HCT116 (cell line): ENCODE results near the gene MED10. TPM values are rescaled to one million over a fixed set of nuclear protein-coding genes. Genes with fewer than 3 reads are reported as not detected.

Experiments
- ATAC-seq: fragments of 200-7000 bp; cut with Tn5 transposase; 2 replicates; pipeline ENCODE4 v1.9.1; 2020; ENCODE audit warnings: mild to moderate bottlenecking, moderate library complexity
- BruUV-seq: library from RNA; stranded (reverse); fragments of 400-500 nt; replicated peaks from 2 replicates; lab custom pipeline; 2021; lab: Mats Ljungman, UMichigan
- CTCF ChIA-PET: fragments of 300-600 bp; sonication (Branson Sonifier 250); formaldehyde crosslinking; loops from one replicate; lab custom pipeline; 2021; ENCODE audit warnings: antibody characterized with exemption; lab: Charles Lee
- POLR2A ChIA-PET: fragments of 300-600, 350-600 bp; sonication (Branson Sonifier 250); formaldehyde crosslinking; loops from one replicate; lab custom pipeline; 2021; ENCODE audit warnings: antibody characterized with exemption; lab: Charles Lee
- RAD21 ChIA-PET, 2 experiments: fragments of 300-600 bp; sonication (Branson Sonifier 250); formaldehyde crosslinking; loops; one replicate each; lab custom pipeline; 2023; ENCODE audit warnings: low total read pairs in 2 of 2; ENCODE audit not compliant: uncharacterized antibody in 2 of 2, unreplicated experiment in 2 of 2, low non-redundant PET in 1 of 2; lab: Charles Lee
- DNase-seq: peaks from one replicate; pipeline ENCODE4 v3.0.0-alpha.2; 2010; ENCODE audit warnings: low read depth, low spot score
- H2AFZ ChIP-seq: fragments of 200-600 bp; shearing (Covaris generic), sonication (generic); 2 replicates; pipeline ENCODE4 v1.6.1; 2017; ENCODE audit warnings: low read depth, mixed run types, mixed read lengths, antibody characterized with exemption, low read length; ENCODE audit not compliant: poor library complexity, severe bottlenecking
- H3K27ac ChIP-seq: 2 replicates; pipeline ENCODE4 v1.5.1; 2012; ENCODE audit warnings: low read depth, low read length
- H3K27me3 ChIP-seq: fragments of 200-600 bp; sonication (generic); 2 replicates; pipeline ENCODE4 v1.6.1; 2016; ENCODE audit warnings: mixed run types, low read length, mixed read lengths; ENCODE audit not compliant: insufficient read depth
- H3K36me3 ChIP-seq, 2 experiments: fragments of 200-500 bp in 1 of 2; fragments of 200-600 bp in 1 of 2; sonication (Bioruptor generic) in 1 of 2; sonication (generic) in 1 of 2; 2 replicates each; pipeline versions ENCODE4 v1.5.1 to v1.6.1; 2014 to 2016; ENCODE audit warnings: low read length in 2 of 2, inconsistent platforms in 1 of 2, mixed read lengths in 1 of 2, mixed run types in 1 of 2; ENCODE audit not compliant: insufficient read depth in 2 of 2, control insufficient read depth in 1 of 2
- H3K4me1 ChIP-seq, 2 experiments: fragments of 200-600 bp in 1 of 2; sonication (generic) in 1 of 2; 2 replicates each; pipeline versions ENCODE4 v1.5.1 to v1.6.1; 2012 to 2017; ENCODE audit warnings: low read length in 2 of 2, inconsistent platforms in 1 of 2, mild to moderate bottlenecking in 1 of 2, mixed read lengths in 1 of 2, mixed run types in 1 of 2, moderate library complexity in 1 of 2; ENCODE audit not compliant: insufficient read depth in 2 of 2, control insufficient read depth in 1 of 2
- H3K4me2 ChIP-seq: fragments of 200-600 bp; sonication (generic); 2 replicates; pipeline ENCODE4 v1.6.1; 2017; ENCODE audit warnings: mixed run types, low read length, mixed read lengths
- H3K4me3 ChIP-seq, 2 experiments: fragments of 200-600 bp in 1 of 2; sonication (generic) in 1 of 2; replicated peaks in 1 of 2; 2 replicates each; pipeline ENCODE4 v1.5.1; 2011 to 2016; ENCODE audit warnings: low read length in 2 of 2, control low read depth in 1 of 2, low read depth in 1 of 2, mild to moderate bottlenecking in 1 of 2, mixed read lengths in 1 of 2, mixed run types in 1 of 2
- H3K79me2 ChIP-seq: fragments of 200-600 bp; sonication (generic); 2 replicates; pipeline ENCODE4 v1.6.1; 2017; ENCODE audit warnings: mild to moderate bottlenecking, mixed run types, low read length, moderate library complexity, mixed read lengths; ENCODE audit not compliant: insufficient read depth
- H3K9ac ChIP-seq: fragments of 200-600 bp; sonication (generic); 2 replicates; pipeline ENCODE4 v1.6.1; 2016; ENCODE audit warnings: low read length, mixed read lengths
- H3K9me2 ChIP-seq: fragments of 200-600 bp; sonication (generic), shearing (Covaris generic); 2 replicates; pipeline ENCODE4 v1.6.1; 2017; ENCODE audit warnings: mixed run types, mild to moderate bottlenecking, moderate library complexity; ENCODE audit not compliant: insufficient read depth
- H3K9me3 ChIP-seq, 2 experiments: fragments of 200-500 bp in 1 of 2; fragments of 200-600 bp in 1 of 2; sonication (Bioruptor generic) in 1 of 2; sonication (generic) in 1 of 2; 2 replicates each; pipeline ENCODE4 v1.6.1; 2014 to 2017; ENCODE audit warnings: low read length in 2 of 2, mixed read lengths in 2 of 2, inconsistent platforms in 1 of 2, low read depth in 1 of 2, mild to moderate bottlenecking in 1 of 2, mixed run types in 1 of 2, moderate library complexity in 1 of 2; ENCODE audit not compliant: control insufficient read depth in 1 of 2, insufficient read depth in 1 of 2
- H4K20me1 ChIP-seq: fragments of 200-600 bp; sonication (generic), shearing (Covaris generic); 2 replicates; pipeline ENCODE4 v1.6.1; 2017; ENCODE audit warnings: mixed run types, mild to moderate bottlenecking, moderate library complexity; ENCODE audit not compliant: insufficient read depth
- CBX3 ChIP-seq: IDR thresholded peaks from 2 replicates; pipeline ENCODE4 v1.6.1; 2012; ENCODE audit warnings: low read depth
- CEBPB ChIP-seq: IDR thresholded peaks from 2 replicates; pipeline ENCODE4 v1.6.1; 2012; ENCODE audit warnings: low read depth
- EZH2 ChIP-seq: fragments of 200-600 bp; sonication (generic); IDR thresholded peaks from 2 replicates; pipeline ENCODE4 v1.6.1; 2017; ENCODE audit warnings: antibody characterized with exemption, mixed run types
- EZH2phosphoT487 ChIP-seq: fragments of 200-600 bp; IDR thresholded peaks from 2 replicates; pipeline ENCODE4 v1.6.1; 2018; ENCODE audit warnings: antibody characterized with exemption, borderline replicate concordance
- JUND ChIP-seq: IDR thresholded peaks from 2 replicates; pipeline ENCODE4 v1.6.1; 2012
- POLR2A ChIP-seq: IDR thresholded peaks from 2 replicates; pipeline ENCODE4 v1.7.0; 2011; ENCODE audit warnings: borderline replicate concordance; ENCODE audit not compliant: insufficient read depth, insufficient read length; ENCODE audit errors: extremely low read depth
- POLR2AphosphoS5 ChIP-seq: IDR thresholded peaks from 2 replicates; pipeline ENCODE4 v1.6.1; 2011; ENCODE audit warnings: mild to moderate bottlenecking, low read depth, low read length, moderate library complexity
- RAD21 ChIP-seq: IDR thresholded peaks from 2 replicates; pipeline ENCODE4 v1.6.1; 2012; ENCODE audit warnings: low read depth, mild to moderate bottlenecking
- SIN3A ChIP-seq: IDR thresholded peaks from 2 replicates; pipeline ENCODE4 v1.6.1; 2012; ENCODE audit warnings: low read depth
- ZFX ChIP-seq: fragments of 450-650 bp; IDR thresholded peaks from 2 replicates; pipeline ENCODE4 v1.6.1; 2017
- ZNF274 ChIP-seq: fragments of 200-500 bp; sonication (Bioruptor generic); IDR thresholded peaks from 2 replicates; pipeline ENCODE4 v1.6.1; 2014; ENCODE audit warnings: mild to moderate bottlenecking, low read depth, low read length, inconsistent platforms
- intact Hi-C: fragments of 100-400 bp; cut with micrococcal nuclease; formaldehyde crosslinking; loops from 2 replicates; pipeline ENCODE4 v1.10.0; 2022
- total RNA-seq: library from RNA; stranded (reverse); gene quantifications from one replicate; pipeline ENCODE4 v1.2.1, GENCODE V29; 2021; ENCODE audit not compliant: unreplicated experiment
- TF ChIP-seq, protein P1 (sequence below): IDR thresholded peaks from 2 replicates; pipeline ENCODE4 v1.6.1; 2012; ENCODE audit warnings: low read depth
- TF ChIP-seq, protein P2 (sequence below): IDR thresholded peaks from 2 replicates; pipeline ENCODE4 v1.6.1; 2012
- TF ChIP-seq, protein P3 (sequence below): IDR thresholded peaks from 2 replicates; pipeline ENCODE4 v1.6.1; 2012

Gene MED10
- total RNA-seq, 1 experiment from 2014 or later, result 35.0 TPM

DNA sequence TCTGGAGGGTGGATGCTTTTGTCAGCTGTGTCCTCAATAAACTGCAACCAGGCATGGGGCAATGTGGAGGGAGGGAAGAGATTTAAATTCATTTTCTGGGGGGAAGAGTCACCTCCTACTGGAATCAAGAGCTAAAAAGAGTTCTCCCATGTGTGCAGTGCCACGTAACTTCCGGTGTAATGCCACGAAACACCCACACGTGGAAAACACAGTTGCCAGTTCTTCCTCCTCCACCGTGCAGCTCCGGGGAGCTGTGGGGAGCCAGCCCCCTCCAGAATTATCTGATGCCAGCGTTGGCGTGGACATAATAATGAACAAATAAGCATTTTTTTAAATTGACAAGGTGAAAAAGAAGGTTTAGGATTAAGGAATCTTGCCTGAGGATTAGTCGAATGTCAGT lies 32.1 kb upstream of the MED10 start (continued):
- TF ChIP-seq, protein P1, sequence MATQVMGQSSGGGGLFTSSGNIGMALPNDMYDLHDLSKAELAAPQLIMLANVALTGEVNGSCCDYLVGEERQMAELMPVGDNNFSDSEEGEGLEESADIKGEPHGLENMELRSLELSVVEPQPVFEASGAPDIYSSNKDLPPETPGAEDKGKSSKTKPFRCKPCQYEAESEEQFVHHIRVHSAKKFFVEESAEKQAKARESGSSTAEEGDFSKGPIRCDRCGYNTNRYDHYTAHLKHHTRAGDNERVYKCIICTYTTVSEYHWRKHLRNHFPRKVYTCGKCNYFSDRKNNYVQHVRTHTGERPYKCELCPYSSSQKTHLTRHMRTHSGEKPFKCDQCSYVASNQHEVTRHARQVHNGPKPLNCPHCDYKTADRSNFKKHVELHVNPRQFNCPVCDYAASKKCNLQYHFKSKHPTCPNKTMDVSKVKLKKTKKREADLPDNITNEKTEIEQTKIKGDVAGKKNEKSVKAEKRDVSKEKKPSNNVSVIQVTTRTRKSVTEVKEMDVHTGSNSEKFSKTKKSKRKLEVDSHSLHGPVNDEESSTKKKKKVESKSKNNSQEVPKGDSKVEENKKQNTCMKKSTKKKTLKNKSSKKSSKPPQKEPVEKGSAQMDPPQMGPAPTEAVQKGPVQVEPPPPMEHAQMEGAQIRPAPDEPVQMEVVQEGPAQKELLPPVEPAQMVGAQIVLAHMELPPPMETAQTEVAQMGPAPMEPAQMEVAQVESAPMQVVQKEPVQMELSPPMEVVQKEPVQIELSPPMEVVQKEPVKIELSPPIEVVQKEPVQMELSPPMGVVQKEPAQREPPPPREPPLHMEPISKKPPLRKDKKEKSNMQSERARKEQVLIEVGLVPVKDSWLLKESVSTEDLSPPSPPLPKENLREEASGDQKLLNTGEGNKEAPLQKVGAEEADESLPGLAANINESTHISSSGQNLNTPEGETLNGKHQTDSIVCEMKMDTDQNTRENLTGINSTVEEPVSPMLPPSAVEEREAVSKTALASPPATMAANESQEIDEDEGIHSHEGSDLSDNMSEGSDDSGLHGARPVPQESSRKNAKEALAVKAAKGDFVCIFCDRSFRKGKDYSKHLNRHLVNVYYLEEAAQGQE, result no peak
- TF ChIP-seq POLR2AphosphoS5, result no peak
- no peak for TF ChIP-seq POLR2A
- TF ChIP-seq, protein P2, sequence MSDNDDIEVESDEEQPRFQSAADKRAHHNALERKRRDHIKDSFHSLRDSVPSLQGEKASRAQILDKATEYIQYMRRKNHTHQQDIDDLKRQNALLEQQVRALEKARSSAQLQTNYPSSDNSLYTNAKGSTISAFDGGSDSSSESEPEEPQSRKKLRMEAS, result no peak

DNA sequence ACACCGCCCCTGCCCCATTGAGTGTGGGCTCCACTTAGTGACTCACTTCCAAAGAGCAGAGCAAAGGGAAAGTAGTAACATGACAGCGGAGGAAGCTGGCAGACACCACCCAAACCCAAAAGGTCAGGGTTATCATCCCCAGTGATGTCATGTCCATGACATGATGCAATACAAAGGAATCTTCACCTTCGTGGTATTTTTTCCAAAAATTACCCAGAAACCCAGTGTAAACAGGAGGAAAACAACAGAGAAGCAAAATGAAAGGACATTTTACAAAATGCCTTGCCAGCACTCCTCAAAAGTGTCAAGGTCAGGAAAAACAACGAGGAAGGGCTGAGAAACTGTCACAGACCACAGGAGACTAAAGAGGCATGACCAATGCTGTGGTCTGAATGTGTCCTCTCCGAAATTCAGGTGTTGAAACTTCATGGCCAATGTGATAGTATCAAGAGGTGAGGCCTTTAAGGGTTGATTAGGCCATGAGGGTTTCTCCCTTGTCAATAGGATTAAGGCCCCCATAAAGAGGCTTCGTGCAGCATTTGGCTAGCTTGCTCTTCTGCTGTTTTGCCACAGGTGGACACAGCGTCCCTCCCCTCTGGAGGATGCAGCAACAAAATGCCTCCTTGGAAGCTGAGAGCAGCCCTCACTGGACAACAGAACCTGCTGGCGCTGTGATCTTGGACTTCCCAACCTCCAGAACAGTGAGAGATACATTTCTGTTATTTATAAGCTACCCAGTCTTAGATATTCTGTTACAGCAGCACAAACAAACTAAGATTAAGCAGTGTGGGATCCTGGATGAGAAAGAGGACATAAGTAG lies 30.5 kb upstream of the MED10 start:
- no peak for DNase-seq
- TF ChIP-seq CEBPB, result no peak
- no peak for TF ChIP-seq EZH2
- TF ChIP-seq EZH2phosphoT487, result no peak
- TF ChIP-seq ZFX, result no peak
- TF ChIP-seq, protein P3, sequence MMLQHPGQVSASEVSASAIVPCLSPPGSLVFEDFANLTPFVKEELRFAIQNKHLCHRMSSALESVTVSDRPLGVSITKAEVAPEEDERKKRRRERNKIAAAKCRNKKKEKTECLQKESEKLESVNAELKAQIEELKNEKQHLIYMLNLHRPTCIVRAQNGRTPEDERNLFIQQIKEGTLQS, result no peak
- TF ChIP-seq JUND, result no peak
- TF ChIP-seq, protein P2, result no peak
- TF ChIP-seq POLR2A, result no peak
- TF ChIP-seq SIN3A, result no peak
- TF ChIP-seq ZNF274, result no peak
- TF ChIP-seq CBX3, result no peak
- TF ChIP-seq, protein P1, result no peak
- TF ChIP-seq RAD21, result no peak
- no peak for TF ChIP-seq POLR2AphosphoS5

More for the DNA sequence above, 30.5 kb upstream of the MED10 start:
- intact Hi-C loops, result no loop called here
- H3K27me3 ChIP-seq, result peaks cover 37% of the 10 kb centered on the region
- no peak for ATAC-seq
- no peaks in the 10 kb centered on the region for H3K4me1 ChIP-seq
- H3K9me3 ChIP-seq, result no peaks in the 10 kb centered on the region
- no peak overlapping the region for H3K4me2 ChIP-seq
- CTCF ChIA-PET, result no interaction called here
- no peak overlapping the region for H3K4me3 ChIP-seq
- POLR2A ChIA-PET, result no interaction called here
- H3K36me3 ChIP-seq, result no peaks in the 10 kb centered on the region
- no peaks in the 10 kb centered on the region for H3K79me2 ChIP-seq
- BruUV-seq, result no TSS peak
- no peak overlapping the region for H2AFZ ChIP-seq
- H3K9ac ChIP-seq, result no peak overlapping the region
- no peaks in the 10 kb centered on the region for H3K9me2 ChIP-seq
- H4K20me1 ChIP-seq, result no peaks in the 10 kb centered on the region
- H3K27ac ChIP-seq, result no peak overlapping the region
- RAD21 ChIA-PET, result no interaction called here
